Keratinocyte (primary cell): ENCODE measurements around the gene CSNK1G1. TPM values are rescaled to one million over a fixed set of nuclear protein-coding genes. Genes with fewer than 3 reads are reported as not detected.

Experiments
- DNase-seq: peaks from one replicate; pipeline ENCODE4 v3.0.0-alpha.2; 2011; ENCODE audit warnings: low read depth, missing footprints, low spot score
- FAIRE-seq: peaks from 2 replicates; lab custom pipeline; 2011; peaks lifted over from hg19 to GRCh38; lab: Jason Lieb, UNC
- H2AFZ ChIP-seq: 2 replicates; pipeline ENCODE4 v1.6.0; 2012; ENCODE audit warnings: low read length, control low read depth, inconsistent platforms; ENCODE audit not compliant: control insufficient read depth
- H3K27ac ChIP-seq: 2 replicates; pipeline ENCODE4 v1.5.1; 2011; ENCODE audit warnings: low read length; ENCODE audit not compliant: control insufficient read depth, insufficient read depth
- H3K27me3 ChIP-seq: 3 replicates; pipeline ENCODE4 v1.6.0; 2011; ENCODE audit warnings: low read length; ENCODE audit not compliant: control insufficient read depth, insufficient read depth; ENCODE audit errors: extremely low read depth
- H3K36me3 ChIP-seq, 2 experiments: 2 replicates in 1 of 2; 3 replicates in 1 of 2; pipeline ENCODE4 v1.5.1; 2011; ENCODE audit warnings: low read length in 2 of 2, mild to moderate bottlenecking in 1 of 2; ENCODE audit not compliant: control insufficient read depth in 2 of 2, insufficient read depth in 2 of 2; ENCODE audit errors: extremely low read depth in 1 of 2
- H3K4me1 ChIP-seq: 3 replicates; pipeline ENCODE4 v1.5.1; 2011; ENCODE audit warnings: low read length; ENCODE audit not compliant: control insufficient read depth, insufficient read depth; ENCODE audit errors: extremely low read depth
- H3K4me2 ChIP-seq: 3 replicates; pipeline ENCODE4 v1.6.0; 2011; ENCODE audit warnings: low read depth, low read length; ENCODE audit not compliant: control insufficient read depth, insufficient read depth; ENCODE audit errors: extremely low read depth
- H3K4me3 ChIP-seq, 3 experiments: fragments of 200-600 bp in 1 of 3; sonication (generic) in 1 of 3; 2 replicates in 2 of 3; 3 replicates in 1 of 3; pipeline ENCODE4 v1.5.1; 2011 to 2016; ENCODE audit warnings: low read length in 3 of 3, mild to moderate bottlenecking in 3 of 3, control low read depth in 2 of 3, inconsistent platforms in 1 of 3, low read depth in 1 of 3, mixed read lengths in 1 of 3, mixed run types in 1 of 3, moderate library complexity in 1 of 3; ENCODE audit not compliant: control insufficient read depth in 2 of 3, insufficient read depth in 2 of 3; ENCODE audit errors: extremely low read depth in 1 of 3
- H3K79me2 ChIP-seq: 2 replicates; pipeline ENCODE4 v1.6.0; 2012; ENCODE audit warnings: low read length; ENCODE audit not compliant: control insufficient read depth, insufficient read depth
- H3K9ac ChIP-seq: 3 replicates; pipeline ENCODE4 v1.6.0; 2011; ENCODE audit warnings: low read length; ENCODE audit not compliant: control insufficient read depth, insufficient read depth; ENCODE audit errors: extremely low read depth
- H3K9me1 ChIP-seq: 3 replicates; pipeline ENCODE4 v1.6.0; 2011; ENCODE audit warnings: low read length; ENCODE audit not compliant: control insufficient read depth, insufficient read depth; ENCODE audit errors: extremely low read depth
- H3K9me3 ChIP-seq: 2 replicates; pipeline ENCODE4 v1.5.1; 2012; ENCODE audit warnings: low read depth, low read length; ENCODE audit not compliant: control insufficient read depth
- H4K20me1 ChIP-seq: 3 replicates; pipeline ENCODE4 v1.6.0; 2011; ENCODE audit warnings: low read length; ENCODE audit not compliant: control insufficient read depth, insufficient read depth; ENCODE audit errors: extremely low read depth
- EZH2 ChIP-seq: IDR thresholded peaks from one replicate; pipeline ENCODE4 v1.6.1; 2012; ENCODE audit warnings: inconsistent platforms, mild to moderate bottlenecking, low read length, moderate library complexity
- dilution Hi-C: fragments of 300-500 bp; cut with MboI; formaldehyde crosslinking; loops from one replicate; pipeline ENCODE4 v1.7.0; 2020; ENCODE audit warnings: low sequenced_read_pairs; ENCODE audit not compliant: extremely low pct_ligation_motif_present
- polyA plus RNA-seq, 5 experiments: library from polyadenylated mRNA; depleted of rRNA in 3 of 5; stranded (reverse) in 3 of 5; stranded (forward) in 1 of 5; unstranded in 1 of 5; fragments of >200 nt; gene quantifications; 1 replicate in 1 of 5; 2 replicates in 3 of 5; 3 replicates in 1 of 5; pipeline versions ENCODE4 v1.2.1 to v1.2.3, GENCODE V29; 2011 to 2012; ENCODE audit warnings: missing spikeins in 2 of 5, low read depth in 1 of 5, low replicate concordance in 1 of 5
- TF ChIP-seq, protein P1 (sequence below), 3 experiments: IDR thresholded peaks in 1 of 3; conservative IDR thresholded peaks in 1 of 3; optimal IDR thresholded peaks in 1 of 3; 2 replicates in 2 of 3; 3 replicates in 1 of 3; pipeline versions ENCODE3 to v1.5.1; 2011; ENCODE audit warnings: low read length in 3 of 3, mild to moderate bottlenecking in 3 of 3, moderate library complexity in 2 of 3, control low read depth in 1 of 3, inconsistent platforms in 1 of 3; ENCODE audit not compliant: insufficient read depth in 2 of 3; ENCODE audit errors: extremely low read depth in 1 of 3

CSNK1G1 gene
- polyA plus RNA-seq, 1 donor (not counting 4 experiments of a cell fraction or from before 2014, with no cell fraction given): 28.9 TPM

DNA sequence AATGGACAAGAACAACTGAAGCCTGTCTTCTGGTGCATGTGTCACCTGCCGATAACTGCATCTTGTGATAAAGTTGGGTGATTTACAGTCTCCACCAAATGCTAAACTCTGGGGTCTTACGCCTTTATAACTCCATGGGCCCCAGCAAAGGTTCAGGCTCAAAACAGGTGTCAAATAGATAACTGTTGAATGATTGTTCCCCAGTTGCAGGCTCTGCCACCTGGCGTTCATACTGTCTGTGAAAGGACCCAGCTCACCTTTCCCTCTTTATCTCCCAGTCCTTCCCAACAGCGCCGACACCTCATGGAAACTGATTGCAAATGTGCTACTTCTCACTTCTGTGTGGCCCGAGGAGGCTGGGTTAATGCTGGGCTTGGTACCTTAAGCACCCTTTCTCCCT, 212.7 kb downstream of the CSNK1G1 start:
- dilution Hi-C loops: no loop called here
- no peak overlapping the region for H3K27ac ChIP-seq
- no peak for FAIRE-seq

GRCh38 chr15:64141798-64142512, 214.0 kb downstream of the CSNK1G1 start:
- no peaks in the 10 kb centered on the region for H3K9me1 ChIP-seq
- DNase-seq: no peak
- no peak overlapping the region for H3K27ac ChIP-seq
- H4K20me1 ChIP-seq: no peaks in the 10 kb centered on the region
- no peak for FAIRE-seq
- H3K27me3 ChIP-seq: no peaks in the 10 kb centered on the region
- H3K9me3 ChIP-seq: no peaks in the 10 kb centered on the region
- peaks cover 19% of the 10 kb centered on the region in 2 experiments for H3K36me3 ChIP-seq
- H3K79me2 ChIP-seq: no peaks in the 10 kb centered on the region
- dilution Hi-C loops: no loop called here
- no peak overlapping the region for H2AFZ ChIP-seq
- no peak overlapping the region for H3K4me2 ChIP-seq
- H3K4me3 ChIP-seq: no peak overlapping the region
- no peaks in the 10 kb centered on the region for H3K4me1 ChIP-seq
- H3K9ac ChIP-seq: no peak overlapping the region
- TF ChIP-seq, protein P1, sequence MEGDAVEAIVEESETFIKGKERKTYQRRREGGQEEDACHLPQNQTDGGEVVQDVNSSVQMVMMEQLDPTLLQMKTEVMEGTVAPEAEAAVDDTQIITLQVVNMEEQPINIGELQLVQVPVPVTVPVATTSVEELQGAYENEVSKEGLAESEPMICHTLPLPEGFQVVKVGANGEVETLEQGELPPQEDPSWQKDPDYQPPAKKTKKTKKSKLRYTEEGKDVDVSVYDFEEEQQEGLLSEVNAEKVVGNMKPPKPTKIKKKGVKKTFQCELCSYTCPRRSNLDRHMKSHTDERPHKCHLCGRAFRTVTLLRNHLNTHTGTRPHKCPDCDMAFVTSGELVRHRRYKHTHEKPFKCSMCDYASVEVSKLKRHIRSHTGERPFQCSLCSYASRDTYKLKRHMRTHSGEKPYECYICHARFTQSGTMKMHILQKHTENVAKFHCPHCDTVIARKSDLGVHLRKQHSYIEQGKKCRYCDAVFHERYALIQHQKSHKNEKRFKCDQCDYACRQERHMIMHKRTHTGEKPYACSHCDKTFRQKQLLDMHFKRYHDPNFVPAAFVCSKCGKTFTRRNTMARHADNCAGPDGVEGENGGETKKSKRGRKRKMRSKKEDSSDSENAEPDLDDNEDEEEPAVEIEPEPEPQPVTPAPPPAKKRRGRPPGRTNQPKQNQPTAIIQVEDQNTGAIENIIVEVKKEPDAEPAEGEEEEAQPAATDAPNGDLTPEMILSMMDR (optimal IDR thresholded peaks at IDR 0.05 in 1 of 3, IDR thresholded peaks at IDR 0.05 in 1 of 3, conservative IDR thresholded peaks at IDR 0.05 in 1 of 3; ENCODE audit: extremely low read depth in 1 of 3, insufficient read depth in 2 of 3, low read length in 3 of 3): no peak
- no peak for TF ChIP-seq EZH2

More for the DNA sequence above, 212.7 kb downstream of the CSNK1G1 start:
- DNase-seq: no peak
- no peaks in the 10 kb centered on the region for H3K9me3 ChIP-seq
- H3K9ac ChIP-seq: no peak overlapping the region
- TF ChIP-seq, protein P1 (optimal IDR thresholded peaks at IDR 0.05 in 1 of 3, IDR thresholded peaks at IDR 0.05 in 1 of 3, conservative IDR thresholded peaks at IDR 0.05 in 1 of 3; ENCODE audit: extremely low read depth in 1 of 3, insufficient read depth in 2 of 3, low read length in 3 of 3): no peak
- TF ChIP-seq EZH2: no peak
- H3K4me3 ChIP-seq: no peak overlapping the region
- no peaks in the 10 kb centered on the region for H3K4me1 ChIP-seq
- H3K9me1 ChIP-seq: no peaks in the 10 kb centered on the region
- no peak overlapping the region for H3K4me2 ChIP-seq
- no peaks in the 10 kb centered on the region for H3K79me2 ChIP-seq
- H2AFZ ChIP-seq: no peak overlapping the region
- H4K20me1 ChIP-seq: no peaks in the 10 kb centered on the region
- peaks cover 12 to 14% of the 10 kb centered on the region in 2 experiments for H3K36me3 ChIP-seq
- no peaks in the 10 kb centered on the region for H3K27me3 ChIP-seq
